ENCODE results near the gene METTL23. TPM values are rescaled to one million over a fixed set of nuclear protein-coding genes. Genes with fewer than 3 reads are reported as not detected.
"Not testable (repeated sequence)": the region's sequence is repeated elsewhere in the genome, so short reads cannot be mapped to it uniquely, and the experiment has no call there.

Gene METTL23
- total RNA-seq, 1 donor from 2014 or later: 27.5 TPM

- no peak for DNase-seq (ENCODE audit: extremely low spot score, unreplicated experiment)
Measured at GRCh38 chr17:76710863-76711611, 15.6 kb upstream of the METTL23 start, which contains the start of gene MXRA7. Gene MXRA7 (minus strand): TSS chr17:76710965. CDS start chr17:76710946, 19 bp downstream.

GRCh38 chr17:76712321-76712720, 14.3 kb upstream of the METTL23 start:
- H3K4me1 Mint-ChIP-seq (ENCODE audit: unreplicated experiment): peaks cover 37% of the 10 kb centered on the region

More at GRCh38 chr17:76710863-76711611, 15.6 kb upstream of the METTL23 start, which contains the start of gene MXRA7:
- H3K9me3 Mint-ChIP-seq: no peaks in the 10 kb centered on the region
- peaks cover 41% of the 10 kb centered on the region for H3K4me1 Mint-ChIP-seq (ENCODE audit: unreplicated experiment)
- TF ChIP-seq CTCF (conservative IDR thresholded peaks at IDR 0.05): no peak
- peak within 1 kb of the TSS; percentile 90 for H3K27ac Mint-ChIP-seq
- peaks cover 4% of the 10 kb centered on the region for H3K36me3 Mint-ChIP-seq
- H3K27me3 Mint-ChIP-seq: no peaks in the 10 kb centered on the region
- peak within 1 kb of the TSS; percentile 93 for H3K4me3 Mint-ChIP-seq

GRCh38 chr17:76713765-76714164, 12.9 kb upstream of the METTL23 start:
- no peaks in the 10 kb centered on the region for H3K27me3 Mint-ChIP-seq
- no peaks in the 10 kb centered on the region for H3K9me3 Mint-ChIP-seq
- H3K27ac Mint-ChIP-seq: no peak overlapping the region
- no peak for DNase-seq (ENCODE audit: extremely low spot score, unreplicated experiment)
- H3K4me1 Mint-ChIP-seq (ENCODE audit: unreplicated experiment): peaks cover 24% of the 10 kb centered on the region
- H3K4me3 Mint-ChIP-seq: no peak overlapping the region
- no peak for TF ChIP-seq CTCF (conservative IDR thresholded peaks at IDR 0.05)
- H3K36me3 Mint-ChIP-seq: peaks cover 3% of the 10 kb centered on the region

More at GRCh38 chr17:76712321-76712720, 14.3 kb upstream of the METTL23 start:
- peak overlapping the region; percentile 51 for H3K27ac Mint-ChIP-seq
- not testable (repeated sequence) for H3K9me3 Mint-ChIP-seq; DNase-seq (ENCODE audit: extremely low spot score, unreplicated experiment); H3K27me3 Mint-ChIP-seq; H3K36me3 Mint-ChIP-seq
- peak overlapping the region; percentile 34 for H3K4me3 Mint-ChIP-seq

- Mint-ChIP-seq H3K9me3 (no peaks in the 10 kb centered on the region), H3K27ac (no peak overlapping the region), H3K4me3 (no peak overlapping the region), H3K27me3 (no peaks in the 10 kb centered on the region), H3K36me3 (peaks cover 6% of the 10 kb centered on the region), H3K4me1 (ENCODE audit: unreplicated experiment) (peaks cover 18% of the 10 kb centered on the region)
- TF ChIP-seq CTCF (conservative IDR thresholded peaks at IDR 0.05): no peak
- DNase-seq (ENCODE audit: extremely low spot score, unreplicated experiment): no peak
Measured at GRCh38 chr17:76714336-76714735, 12.3 kb upstream of the METTL23 start.

GRCh38 chr17:76714822-76715495, 11.7 kb upstream of the METTL23 start:
- peaks cover 6% of the 10 kb centered on the region for H3K36me3 Mint-ChIP-seq
- TF ChIP-seq CTCF (conservative IDR thresholded peaks at IDR 0.05): peak; percentile 94
- no peak overlapping the region for H3K27ac Mint-ChIP-seq
- H3K4me1 Mint-ChIP-seq (ENCODE audit: unreplicated experiment): peaks cover 12% of the 10 kb centered on the region
- peak overlapping the region; percentile 10 for H3K4me3 Mint-ChIP-seq
- no peaks in the 10 kb centered on the region for H3K9me3 Mint-ChIP-seq
- no peaks in the 10 kb centered on the region for H3K27me3 Mint-ChIP-seq
- no peak for DNase-seq (ENCODE audit: extremely low spot score, unreplicated experiment)

- H3K27ac Mint-ChIP-seq: no peak overlapping the region
- H3K36me3 Mint-ChIP-seq: peaks cover 6% of the 10 kb centered on the region
- DNase-seq (ENCODE audit: extremely low spot score, unreplicated experiment): no peak
- H3K9me3 Mint-ChIP-seq: no peaks in the 10 kb centered on the region
- TF ChIP-seq CTCF (conservative IDR thresholded peaks at IDR 0.05): no peak
- H3K4me3 Mint-ChIP-seq: no peak overlapping the region
- H3K4me1 Mint-ChIP-seq (ENCODE audit: unreplicated experiment): peaks cover 12% of the 10 kb centered on the region
- H3K27me3 Mint-ChIP-seq: no peaks in the 10 kb centered on the region
Measured at GRCh38 chr17:76715496-76715830, 11.2 kb upstream of the METTL23 start.
